GM21737 (cell line): ENCODE results near the gene XKR7.

Experiments used
- ATAC-seq: cut with Tn5 transposase; IDR thresholded peaks from one replicate; pipeline ENCODE4 v1.9.1; 2021; ENCODE audit warnings: mild to moderate bottlenecking, moderate library complexity; ENCODE audit not compliant: unreplicated experiment

Gene XKR7

GRCh38 chr20:31975874-31976273, 7.9 kb downstream of the XKR7 start:
- ATAC-seq: no peak

GRCh38 chr20:31977080-31977479, 9.1 kb downstream of the XKR7 start:
- no peak for ATAC-seq

- no peak for ATAC-seq
These were observed 11.9 kb downstream of the XKR7 start for GRCh38 chr20:31979713-31980426.

- ATAC-seq: no peak
These were observed 13.8 kb downstream of the XKR7 start for GRCh38 chr20:31981784-31982183.

- ATAC-seq: no peak
These were observed 17.1 kb downstream of the XKR7 start for GRCh38 chr20:31984981-31985471.

GRCh38 chr20:31987744-31988143, 19.8 kb downstream of the XKR7 start:
- ATAC-seq: no peak

- no peak for ATAC-seq
These were observed 20.6 kb downstream of the XKR7 start for GRCh38 chr20:31988430-31989015.

GRCh38 chr20:31989030-31989645, 21.2 kb downstream of the XKR7 start:
- ATAC-seq: no peak

- ATAC-seq: no peak
These were observed 22.8 kb downstream of the XKR7 start for GRCh38 chr20:31990641-31991338.

- ATAC-seq: no peak
These were observed 23.4 kb downstream of the XKR7 start for GRCh38 chr20:31991339-31991705.

- ATAC-seq: no peak
These were observed 24.1 kb downstream of the XKR7 start for GRCh38 chr20:31992086-31992485.

- ATAC-seq: no peak
These were observed 29.0 kb downstream of the XKR7 start for GRCh38 chr20:31996996-31997395.

- ATAC-seq: no peak
These were observed 30.3 kb downstream of the XKR7 start for GRCh38 chr20:31998246-31998645.

GRCh38 chr20:32003325-32003724, 35.4 kb downstream of the XKR7 start:
- no peak for ATAC-seq

- no peak for ATAC-seq
These were observed 37.0 kb downstream of the XKR7 start for GRCh38 chr20:32004963-32005362.

- no peak for ATAC-seq
These were observed 38.1 kb downstream of the XKR7 start for GRCh38 chr20:32006053-32006452.

GRCh38 chr20:32006841-32007786, 39.2 kb downstream of the XKR7 start:
- ATAC-seq: no peak

- no peak for ATAC-seq
These were observed 40.1 kb downstream of the XKR7 start for GRCh38 chr20:32007787-32008616.

- no peak for ATAC-seq
These were observed 41.6 kb downstream of the XKR7 start for GRCh38 chr20:32009564-32009963.

- no peak for ATAC-seq
These were observed 42.1 kb downstream of the XKR7 start, which contains the start of gene CCM2L for GRCh38 chr20:32010101-32010500. TSS of gene CCM2L (plus strand) at chr20:32010438. CDS start at chr20:32010455, 17 bp downstream.
